Hepatocyte (in vitro differentiated cells): ENCODE measurements around the gene MEP1B.

Experiments
- CTCF ChIP-seq: fragments of 200-600 bp; sonication (generic); IDR thresholded peaks from 2 replicates; pipeline ENCODE4 v1.5.1; 2016; ENCODE audit warnings: antibody characterized with exemption, mild to moderate bottlenecking; ENCODE audit not compliant: poor library complexity
- EZH2 ChIP-seq: fragments of 200-600 bp; sonication (generic); IDR thresholded peaks from 2 replicates; pipeline ENCODE4 v1.6.1; 2016; ENCODE audit warnings: antibody characterized with exemption, mild to moderate bottlenecking, borderline replicate concordance
- EZH2phosphoT487 ChIP-seq: fragments of 200-600 bp; sonication (generic); IDR thresholded peaks from one replicate; pipeline ENCODE4 v1.6.1; 2018; ENCODE audit warnings: antibody characterized with exemption, mild to moderate bottlenecking, low read depth, moderate library complexity; ENCODE audit not compliant: unreplicated experiment, severe bottlenecking

- no peak for TF ChIP-seq EZH2phosphoT487
- no peak for TF ChIP-seq CTCF
- TF ChIP-seq EZH2, result no peak
Measured at GRCh38 chr18:32209685-32210445, 20.0 kb downstream of the MEP1B start.
